Prostate gland (tissue), 2 donors: Measurements from ENCODE around the gene ADAM22. TPM values are rescaled to one million over a fixed set of nuclear protein-coding genes. Genes with fewer than 3 reads are reported as not detected.

Experiments used
- DNase-seq: peaks from one replicate; pipeline ENCODE4 v3.0.0-alpha.2; 2019; ENCODE audit warnings: low spot score
- H3K27ac ChIP-seq, 2 donors: fragments of 200-600 bp; sonication (generic); 2 replicates each; pipeline ENCODE4 v1.5.1; 2017 to 2019
- H3K27me3 ChIP-seq: fragments of 200-600 bp; sonication (generic); replicated peaks from 2 replicates; pipeline ENCODE4 v1.5.1; 2019; ENCODE audit not compliant: insufficient read depth
- H3K36me3 ChIP-seq, 2 donors: fragments of 200-600 bp; sonication (generic); 1 replicate in 1 of 2; 2 replicates in 1 of 2; pipeline versions ENCODE4 v1.5.1 to v1.8.1; 2017 to 2019
- H3K4me1 ChIP-seq: fragments of 200-600 bp; sonication (generic); replicated peaks from 2 replicates; pipeline ENCODE4 v1.5.1; 2019
- H3K4me3 ChIP-seq, 2 donors: fragments of 200-600 bp; sonication (generic); 2 replicates each; pipeline ENCODE4 v1.5.1; 2017 to 2019
- H3K9me3 ChIP-seq: fragments of 200-600 bp; sonication (generic); 2 replicates; pipeline ENCODE4 v1.5.1; 2017
- POLR2A ChIP-seq: fragments of 450-650 bp; IDR thresholded peaks from one replicate; pipeline ENCODE4 v1.6.1; 2016; ENCODE audit warnings: antibody characterized with exemption, mild to moderate bottlenecking
- POLR2AphosphoS5 ChIP-seq: sonication (generic); formaldehyde crosslinking; IDR thresholded peaks from one replicate; pipeline ENCODE4 v1.6.1; 2017; ENCODE audit warnings: antibody characterized with exemption
- WGBS: methylation state at CpG from one replicate; pipeline ENCODE4 v1.1.5; 2018; 5-methylcytosine and 5-hydroxymethylcytosine counted together
- intact Hi-C: fragments of 100-400 bp; cut with DNase I; formaldehyde crosslinking; loops from one replicate; pipeline ENCODE4 v1.14.2; 2022
- total RNA-seq, 2 donors: library from RNA; depleted of rRNA; stranded (reverse); fragments of >200 nt; gene quantifications; one replicate each; pipeline ENCODE4 v1.1.0, GENCODE V29; 2016
- TF ChIP-seq, protein P1 (sequence below), 4 experiments: fragments of 200-600 bp in 2 of 4; fragments of 450-650 bp in 2 of 4; sonication (generic) in 2 of 4; IDR thresholded peaks; 1 replicate in 3 of 4; 2 replicates in 1 of 4; pipeline ENCODE4 v1.5.1; 2016 to 2019; ENCODE audit warnings: antibody characterized with exemption in 4 of 4, mild to moderate bottlenecking in 2 of 4, moderate library complexity in 2 of 4

Gene ADAM22
- total RNA-seq, 2 donors from 2014 or later, result 8.4 to 8.5 TPM

DNA sequence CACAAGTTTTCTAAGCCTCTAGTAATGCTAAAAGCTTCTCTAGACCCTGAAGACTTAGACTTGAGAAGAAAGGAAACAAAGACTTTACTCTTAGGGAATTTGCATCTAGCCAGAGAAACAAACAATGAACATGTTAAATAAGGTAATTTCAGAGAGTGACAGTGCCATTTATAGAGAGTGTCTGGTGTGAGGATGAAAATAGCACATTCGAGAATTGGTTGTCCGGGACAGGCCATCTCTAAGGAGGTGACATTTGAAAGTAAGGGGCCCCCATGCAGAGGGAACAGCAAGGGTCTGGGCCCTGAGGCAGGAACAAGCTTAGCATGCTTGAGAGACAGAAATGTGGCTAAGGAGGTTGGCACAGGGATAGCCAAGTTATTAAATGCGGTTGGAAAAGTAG, 48.1 kb downstream of the ADAM22 start:
- no peak for DNase-seq
- Histone ChIP-seq H3K9me3 (no peaks in the 10 kb centered on the region), H3K27me3 (no peaks in the 10 kb centered on the region), H3K27ac (no peak overlapping the region), H3K4me1 (no peaks in the 10 kb centered on the region), H3K36me3 (no peaks in the 10 kb centered on the region), H3K4me3 (no peak overlapping the region)
- intact Hi-C loops, result no loop called here
- WGBS, result 91% methylated on average over 3 of the region's 3 CpGs
- TF ChIP-seq, protein P1, sequence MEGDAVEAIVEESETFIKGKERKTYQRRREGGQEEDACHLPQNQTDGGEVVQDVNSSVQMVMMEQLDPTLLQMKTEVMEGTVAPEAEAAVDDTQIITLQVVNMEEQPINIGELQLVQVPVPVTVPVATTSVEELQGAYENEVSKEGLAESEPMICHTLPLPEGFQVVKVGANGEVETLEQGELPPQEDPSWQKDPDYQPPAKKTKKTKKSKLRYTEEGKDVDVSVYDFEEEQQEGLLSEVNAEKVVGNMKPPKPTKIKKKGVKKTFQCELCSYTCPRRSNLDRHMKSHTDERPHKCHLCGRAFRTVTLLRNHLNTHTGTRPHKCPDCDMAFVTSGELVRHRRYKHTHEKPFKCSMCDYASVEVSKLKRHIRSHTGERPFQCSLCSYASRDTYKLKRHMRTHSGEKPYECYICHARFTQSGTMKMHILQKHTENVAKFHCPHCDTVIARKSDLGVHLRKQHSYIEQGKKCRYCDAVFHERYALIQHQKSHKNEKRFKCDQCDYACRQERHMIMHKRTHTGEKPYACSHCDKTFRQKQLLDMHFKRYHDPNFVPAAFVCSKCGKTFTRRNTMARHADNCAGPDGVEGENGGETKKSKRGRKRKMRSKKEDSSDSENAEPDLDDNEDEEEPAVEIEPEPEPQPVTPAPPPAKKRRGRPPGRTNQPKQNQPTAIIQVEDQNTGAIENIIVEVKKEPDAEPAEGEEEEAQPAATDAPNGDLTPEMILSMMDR (IDR thresholded peaks at IDR 0.05), result no peak
- TF ChIP-seq POLR2AphosphoS5 (no peak), POLR2A (no peak)

DNA sequence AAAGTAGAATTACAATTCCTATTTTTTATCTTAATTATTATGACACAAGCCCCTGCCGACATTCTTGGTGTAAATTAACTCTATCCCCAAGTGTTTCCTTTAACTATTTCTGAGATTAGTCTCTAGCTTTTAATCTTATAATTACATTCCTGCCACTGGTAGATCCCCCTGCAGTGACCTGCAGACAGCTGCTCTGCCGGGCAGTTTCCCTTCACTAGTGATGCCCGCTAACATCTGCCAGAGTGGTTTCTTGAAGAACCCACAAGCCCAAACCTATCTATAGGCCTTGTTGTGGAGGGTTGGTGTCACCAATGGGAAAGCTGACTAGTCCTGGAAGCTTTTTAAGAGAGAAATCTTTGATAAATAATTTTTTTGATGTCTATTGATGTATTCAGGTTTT, 50.0 kb downstream of the ADAM22 start:
- DNase-seq, result no peak
- 91% methylated on average over 3 of the region's 3 CpGs for WGBS
- TF ChIP-seq, protein P1 (IDR thresholded peaks at IDR 0.05), result no peak
- no peak for TF ChIP-seq POLR2A
- TF ChIP-seq POLR2AphosphoS5, result no peak
- H3K9me3 ChIP-seq, result no peaks in the 10 kb centered on the region
- no peaks in the 10 kb centered on the region for H3K27me3 ChIP-seq
- no peak overlapping the region for H3K4me3 ChIP-seq
- H3K4me1 ChIP-seq, result no peaks in the 10 kb centered on the region
- H3K27ac ChIP-seq, result no peak overlapping the region
- no peaks in the 10 kb centered on the region for H3K36me3 ChIP-seq
- intact Hi-C loops, result no loop called here

DNA sequence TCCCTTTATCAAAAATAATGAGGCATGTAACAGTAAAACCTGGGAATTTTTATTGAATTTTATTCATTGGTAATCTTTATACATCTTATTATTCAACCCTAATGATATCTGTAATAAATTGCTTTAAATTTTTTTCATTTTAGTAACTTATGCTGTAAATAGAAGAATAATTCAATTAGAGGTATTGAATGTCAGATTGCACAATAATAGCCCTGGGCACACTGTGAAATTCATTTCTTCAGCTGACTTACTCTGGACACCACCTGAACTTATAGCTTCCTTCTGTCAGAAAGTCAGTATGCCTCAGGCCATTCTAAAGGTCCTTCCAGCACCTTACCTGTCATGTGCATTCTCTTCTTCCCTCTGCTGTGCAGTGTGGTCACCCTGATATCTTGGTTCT, 59.2 kb downstream of the ADAM22 start:
- no peak overlapping the region for H3K27ac ChIP-seq
- intact Hi-C loops, result no loop called here
- no peaks in the 10 kb centered on the region for H3K9me3 ChIP-seq
- H3K27me3 ChIP-seq, result no peaks in the 10 kb centered on the region
- no peak overlapping the region for H3K4me3 ChIP-seq
- TF ChIP-seq POLR2A, result no peak
- TF ChIP-seq, protein P1 (IDR thresholded peaks at IDR 0.05), result no peak
- no peak for TF ChIP-seq POLR2AphosphoS5
- no peak for DNase-seq
- no peaks in the 10 kb centered on the region for H3K4me1 ChIP-seq
- no peaks in the 10 kb centered on the region for H3K36me3 ChIP-seq

DNA sequence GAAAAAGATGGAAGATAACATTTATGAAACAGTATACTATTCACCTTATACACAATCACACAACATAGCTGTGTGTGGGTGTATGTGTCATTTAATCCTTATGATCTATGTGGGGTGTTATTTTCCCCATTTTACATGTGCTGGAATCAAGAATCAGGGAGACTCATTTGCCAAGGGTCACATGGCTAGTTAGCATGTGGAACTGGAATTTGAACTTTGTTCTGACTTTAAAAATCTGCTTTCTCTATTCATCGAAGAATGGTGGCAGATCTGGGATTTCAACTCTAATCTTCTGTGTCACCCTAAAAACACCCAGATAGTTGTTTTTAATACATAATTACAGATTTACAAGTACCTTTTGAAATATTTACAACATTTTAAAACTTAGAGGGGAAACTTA, 65.2 kb downstream of the ADAM22 start:
- no peak for DNase-seq
- 76% methylated on average over 1 of the region's 1 CpG for WGBS
- TF ChIP-seq POLR2AphosphoS5 (no peak), POLR2A (no peak)
- TF ChIP-seq, protein P1 (IDR thresholded peaks at IDR 0.05), result no peak
- intact Hi-C loops, result no loop called here
- Histone ChIP-seq H3K27me3 (no peaks in the 10 kb centered on the region), H3K36me3 (no peaks in the 10 kb centered on the region), H3K4me3 (no peak overlapping the region), H3K4me1 (no peaks in the 10 kb centered on the region), H3K9me3 (no peaks in the 10 kb centered on the region), H3K27ac (no peak overlapping the region)

DNA sequence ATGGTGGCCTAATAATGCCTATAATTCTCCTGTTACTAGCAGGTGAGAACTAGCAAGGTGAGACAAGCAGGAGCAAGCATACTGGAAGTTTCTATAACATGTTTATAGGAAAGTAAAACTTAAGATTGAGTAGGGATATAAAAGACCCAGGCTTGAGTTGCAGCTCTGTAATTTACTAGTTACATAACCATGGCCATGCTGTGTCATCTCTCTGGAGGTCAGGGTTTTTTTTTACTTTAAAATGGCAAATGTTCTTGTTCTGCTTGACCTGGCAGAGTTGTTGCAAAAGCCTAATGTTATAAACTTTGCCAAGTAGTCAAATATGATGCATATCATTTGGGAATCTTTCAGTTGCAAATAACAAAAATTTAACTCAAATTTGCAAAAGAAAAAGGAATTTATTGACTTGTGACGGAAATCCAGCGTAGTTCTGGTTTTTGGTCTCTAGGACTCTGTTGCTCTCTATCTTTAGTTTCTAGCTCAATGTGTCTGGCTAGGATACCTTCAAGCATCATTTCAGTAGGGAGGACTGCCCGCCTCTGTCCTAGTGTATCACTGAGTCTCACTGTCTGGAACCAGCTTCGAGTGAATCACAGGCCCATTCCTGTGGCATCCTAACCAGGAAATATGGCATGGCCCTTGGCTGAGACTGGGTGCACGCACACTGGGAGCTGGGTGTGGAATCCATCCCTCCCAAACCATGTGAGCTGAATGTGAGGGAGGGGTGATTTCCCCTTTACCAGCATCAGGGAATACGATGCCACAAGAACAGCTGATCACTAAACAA, 67.9 kb downstream of the ADAM22 start:
- WGBS, result 64% methylated on average over 6 of the region's 6 CpGs
- Histone ChIP-seq H3K4me3 (no peak overlapping the region), H3K9me3 (no peaks in the 10 kb centered on the region), H3K27me3 (no peaks in the 10 kb centered on the region), H3K27ac (no peak overlapping the region), H3K36me3 (no peaks in the 10 kb centered on the region), H3K4me1 (no peaks in the 10 kb centered on the region)
- DNase-seq, result no peak
- TF ChIP-seq, protein P1 (IDR thresholded peaks at IDR 0.05), result no peak
- no peak for TF ChIP-seq POLR2AphosphoS5
- no peak for TF ChIP-seq POLR2A
- intact Hi-C loops, result no loop called here
